Neural cell (in vitro differentiated cells): Measurements from ENCODE around the gene RANBP1.

Source experiments
- EZH2 ChIP-seq: fragments of 200-600, 300-800 bp; shearing (Covaris generic), sonication (generic); IDR thresholded peaks from 2 replicates; pipeline ENCODE4 v1.6.1; 2014; ENCODE audit warnings: antibody characterized with exemption, low read length, borderline replicate concordance, mild to moderate bottlenecking; ENCODE audit not compliant: insufficient read depth, poor library complexity, severe bottlenecking
- MXI1 ChIP-seq: fragments of 450-650 bp; conservative IDR thresholded peaks from 2 replicates; pipeline ENCODE4 v1.6.1; 2014; ENCODE audit warnings: antibody characterized with exemption, mild to moderate bottlenecking; ENCODE audit not compliant: poor library complexity, severe bottlenecking
- SMC3 ChIP-seq: fragments of 450-650 bp; conservative IDR thresholded peaks from 2 replicates; pipeline ENCODE4 v1.6.1; 2014; ENCODE audit warnings: antibody characterized with exemption, mild to moderate bottlenecking, moderate library complexity; ENCODE audit not compliant: poor library complexity
- TAF1 ChIP-seq: IDR thresholded peaks from 2 replicates; pipeline ENCODE4 v1.6.1; 2012; ENCODE audit warnings: low read depth
- TF ChIP-seq, protein P1 (sequence below): fragments of 450-650 bp; IDR thresholded peaks from 2 replicates; pipeline ENCODE4 v1.5.1; 2014; ENCODE audit warnings: antibody characterized with exemption, mild to moderate bottlenecking, moderate library complexity; ENCODE audit not compliant: poor library complexity, severe bottlenecking

DNA sequence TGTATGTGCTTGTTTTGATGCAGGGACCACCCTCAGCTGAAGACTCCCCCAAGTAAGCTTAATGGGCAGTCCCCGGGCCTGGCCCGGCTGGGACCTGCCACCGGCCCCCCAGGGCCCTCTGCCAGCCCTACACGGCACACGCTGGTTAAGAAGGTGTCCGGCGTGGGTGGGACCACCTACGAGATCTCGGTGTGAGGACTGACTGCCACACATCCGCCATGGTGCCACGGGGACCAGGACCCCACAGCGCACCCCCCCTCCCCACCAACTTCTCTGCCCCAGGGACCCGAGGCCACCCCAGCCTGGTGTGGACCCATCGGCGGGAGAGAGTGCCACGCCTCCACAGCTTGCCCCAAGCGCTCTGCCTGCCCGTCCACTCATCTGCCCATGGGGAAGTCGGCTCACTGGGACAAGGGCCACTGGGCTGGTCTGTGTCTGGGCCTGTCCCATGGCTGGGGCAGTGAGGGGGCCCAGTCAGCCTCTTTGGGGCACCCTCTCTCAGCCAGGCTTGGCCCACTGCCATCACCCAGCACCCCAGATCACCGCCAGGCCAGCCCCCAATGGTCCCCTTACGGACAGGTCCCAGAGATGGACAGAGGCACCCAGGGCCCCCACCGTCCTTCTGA is 29.4 kb downstream of the RANBP1 start:
- TF ChIP-seq, protein P1, sequence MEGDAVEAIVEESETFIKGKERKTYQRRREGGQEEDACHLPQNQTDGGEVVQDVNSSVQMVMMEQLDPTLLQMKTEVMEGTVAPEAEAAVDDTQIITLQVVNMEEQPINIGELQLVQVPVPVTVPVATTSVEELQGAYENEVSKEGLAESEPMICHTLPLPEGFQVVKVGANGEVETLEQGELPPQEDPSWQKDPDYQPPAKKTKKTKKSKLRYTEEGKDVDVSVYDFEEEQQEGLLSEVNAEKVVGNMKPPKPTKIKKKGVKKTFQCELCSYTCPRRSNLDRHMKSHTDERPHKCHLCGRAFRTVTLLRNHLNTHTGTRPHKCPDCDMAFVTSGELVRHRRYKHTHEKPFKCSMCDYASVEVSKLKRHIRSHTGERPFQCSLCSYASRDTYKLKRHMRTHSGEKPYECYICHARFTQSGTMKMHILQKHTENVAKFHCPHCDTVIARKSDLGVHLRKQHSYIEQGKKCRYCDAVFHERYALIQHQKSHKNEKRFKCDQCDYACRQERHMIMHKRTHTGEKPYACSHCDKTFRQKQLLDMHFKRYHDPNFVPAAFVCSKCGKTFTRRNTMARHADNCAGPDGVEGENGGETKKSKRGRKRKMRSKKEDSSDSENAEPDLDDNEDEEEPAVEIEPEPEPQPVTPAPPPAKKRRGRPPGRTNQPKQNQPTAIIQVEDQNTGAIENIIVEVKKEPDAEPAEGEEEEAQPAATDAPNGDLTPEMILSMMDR, result no peak
- TF ChIP-seq EZH2, result no peak
- no peak for TF ChIP-seq SMC3
- no peak for TF ChIP-seq MXI1
- no peak for TF ChIP-seq TAF1
